Erythroblast (primary cell): ENCODE results near the gene TLR3.
"Not testable (repeated sequence)": the region's sequence is repeated elsewhere in the genome, so short reads cannot be mapped to it uniquely, and the experiment has no call there.

Source experiments
- DNase-seq, 2 experiments: peaks; one replicate each; lab custom pipeline; 2025; lab: John Stamatoyannopoulos, UW
- GATA1 ChIP-seq: IDR thresholded peaks from 2 replicates; pipeline ENCODE4 v1.6.1; 2011; ENCODE audit warnings: low read depth, mild to moderate bottlenecking, control low read depth, low read length, moderate library complexity
- POLR2A ChIP-seq: IDR thresholded peaks from 2 replicates; pipeline ENCODE4 v1.6.1; 2011; ENCODE audit warnings: mild to moderate bottlenecking, low read length

The TLR3 gene

DNA sequence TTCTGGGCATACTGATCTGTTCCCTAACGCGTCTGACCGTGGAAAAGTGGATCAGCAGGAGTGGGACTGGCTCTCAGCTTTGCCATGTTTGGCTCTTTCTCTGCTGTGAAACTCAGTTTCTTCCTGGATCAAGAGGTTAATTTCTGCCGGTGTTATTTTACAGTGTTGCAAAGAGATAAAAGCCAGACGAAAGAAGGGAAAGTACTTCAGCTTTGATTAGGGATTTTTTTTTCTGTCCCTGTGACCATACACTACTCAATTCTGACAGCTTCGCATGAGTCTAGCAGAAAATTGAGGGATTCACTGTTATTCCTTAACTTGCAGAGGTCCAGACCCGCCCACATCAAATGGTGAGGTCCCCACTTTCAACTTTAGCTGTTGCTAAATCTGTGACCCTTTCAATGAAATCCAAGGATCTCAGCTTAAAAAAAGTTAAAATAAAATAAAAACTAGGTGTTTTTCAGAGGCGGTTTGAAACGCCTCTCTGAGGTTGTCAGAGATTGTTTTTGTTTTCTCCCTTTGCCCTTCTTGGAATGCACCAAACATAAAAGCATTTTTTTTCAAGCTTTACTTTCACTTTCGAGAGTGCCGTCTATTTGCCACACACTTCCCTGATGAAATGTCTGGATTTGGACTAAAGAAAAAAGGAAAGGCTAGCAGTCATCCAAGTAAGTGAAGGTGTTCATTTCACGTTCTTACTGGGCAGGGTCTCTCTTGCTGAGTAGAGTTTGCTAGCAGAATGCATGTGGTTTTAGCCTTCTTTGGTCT, at the start of gene TLR3:
TSS of gene TLR3 (plus strand) at position 576 of the 768 bp plus-strand sequence. CDS start 7,464 bp downstream, outside the sequence.
- no peak for TF ChIP-seq GATA1
- TF ChIP-seq POLR2A, result no peak
- DNase-seq, result peak in 1 of 2 experiments; percentile 5

DNA sequence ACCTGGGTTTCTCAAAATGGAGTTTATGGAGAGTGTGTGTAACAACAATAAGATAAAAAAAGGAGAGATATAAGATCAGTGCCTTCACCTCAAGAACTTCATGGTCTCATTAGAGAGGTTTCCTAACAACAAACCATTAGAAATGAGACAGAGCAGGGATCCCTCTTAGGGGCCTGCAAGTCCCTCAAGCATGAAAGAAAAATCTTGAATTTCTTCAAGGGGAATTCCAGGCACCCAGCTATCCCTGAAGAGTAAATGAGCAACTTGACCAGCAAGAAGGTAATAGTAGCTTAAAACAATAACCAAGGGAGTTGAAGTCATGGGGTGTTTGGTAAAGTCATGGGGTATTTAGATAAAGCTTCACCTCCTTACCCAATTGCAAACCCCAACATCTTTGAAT, 49.7 kb upstream of the TLR3 start:
- DNase-seq, result no peak
- TF ChIP-seq POLR2A, result no peak
- TF ChIP-seq GATA1, result no peak

DNA sequence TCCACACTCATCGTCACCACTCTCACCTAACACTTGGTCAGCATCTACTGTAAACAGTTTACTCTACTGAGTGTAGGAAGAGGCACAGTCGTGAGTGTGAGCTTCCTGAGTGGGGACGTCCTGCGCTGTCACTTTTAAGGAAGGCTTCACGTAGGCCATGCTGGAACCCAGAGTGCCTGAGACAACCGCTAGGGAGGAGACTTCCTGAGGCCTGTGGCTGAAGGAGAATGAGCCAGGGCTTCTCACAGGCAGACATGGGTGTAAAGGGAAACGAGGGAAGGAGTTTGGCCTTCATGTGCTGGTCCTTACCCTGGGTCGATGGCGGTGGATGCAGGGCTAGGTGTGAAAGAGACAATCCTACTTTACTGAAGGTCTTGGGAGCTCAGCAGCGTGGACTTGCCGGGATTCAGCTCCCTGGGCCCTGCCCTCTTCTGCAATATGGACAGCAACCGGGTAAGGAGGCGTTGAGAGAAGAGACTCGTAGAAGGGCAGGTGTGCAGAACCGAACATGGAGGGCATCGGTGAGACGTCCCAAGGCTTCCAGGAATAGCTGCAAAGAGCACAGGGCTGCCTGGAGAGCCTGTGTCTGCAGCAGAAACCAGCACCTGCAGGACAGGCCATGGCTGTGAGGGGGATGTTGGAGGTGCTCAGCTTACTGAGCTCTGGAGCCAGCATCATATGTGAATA, 48.7 kb upstream of the TLR3 start:
- no peak for DNase-seq
- TF ChIP-seq POLR2A (no peak), GATA1 (no peak)

DNA sequence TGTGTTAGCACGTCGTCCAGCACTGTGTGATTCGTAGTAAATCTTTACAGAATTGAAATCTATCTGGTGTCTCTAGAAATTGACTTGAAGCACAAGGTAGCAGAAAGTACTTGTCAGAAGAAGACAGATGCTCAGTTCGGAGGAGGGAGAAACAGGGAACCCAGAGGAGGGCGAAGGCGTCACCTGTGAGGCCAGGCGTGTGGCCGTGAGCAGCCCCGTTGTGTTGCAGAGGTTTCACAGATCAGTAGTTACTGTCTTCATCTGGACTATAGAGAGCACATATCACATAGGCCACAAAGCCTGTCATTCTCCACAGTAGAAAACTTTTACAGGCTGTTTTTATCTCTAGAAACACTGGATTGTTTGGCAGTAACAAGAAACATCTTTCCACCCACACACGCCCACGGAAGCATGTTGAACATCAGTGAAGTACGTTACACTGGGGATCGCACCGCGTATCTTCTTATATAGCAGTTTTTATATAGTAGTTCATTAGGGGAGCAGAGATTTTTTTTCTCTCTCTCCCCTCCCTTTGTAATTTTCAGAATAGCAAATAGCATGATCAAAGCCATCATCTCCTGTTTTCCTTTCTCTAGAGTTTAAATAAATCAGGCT, 48.1 kb upstream of the TLR3 start:
- DNase-seq, result no peak

DNA sequence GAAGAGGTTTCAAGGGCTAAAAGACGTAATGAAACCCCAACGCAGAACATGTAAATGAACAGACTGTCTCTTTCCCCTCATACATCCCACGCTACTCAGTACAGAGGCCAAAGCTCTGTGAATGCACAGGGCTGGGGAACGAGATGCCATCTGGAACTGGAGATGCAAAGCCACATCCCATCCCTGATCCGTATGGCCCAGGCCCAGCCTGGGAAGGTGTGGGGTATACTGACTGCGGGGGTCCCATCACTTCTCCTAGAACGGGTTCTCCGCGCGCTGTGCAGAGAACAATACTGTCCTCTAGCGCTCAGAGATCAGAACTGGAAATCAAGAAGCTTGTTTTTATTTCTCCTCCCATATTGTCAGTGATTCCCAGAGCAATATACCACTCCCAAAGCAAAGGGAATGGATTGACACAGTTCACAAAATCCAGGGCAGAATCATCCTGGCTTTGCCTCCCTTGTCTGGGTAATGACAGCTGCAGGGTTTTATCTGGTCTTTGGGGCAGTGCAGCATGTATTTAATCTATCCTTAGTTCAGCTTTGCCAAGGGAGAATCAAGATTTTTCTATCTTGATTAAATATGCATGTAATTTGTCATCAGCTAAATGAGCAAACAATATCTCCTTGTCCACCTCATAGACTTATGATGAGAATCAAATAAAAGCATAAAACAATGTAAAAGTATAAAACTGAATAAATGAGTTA, 47.3 kb upstream of the TLR3 start:
- TF ChIP-seq POLR2A (no peak), GATA1 (no peak)
- no peak for DNase-seq

More for the DNA sequence above, 48.1 kb upstream of the TLR3 start:
- TF ChIP-seq GATA1, result no peak
- TF ChIP-seq POLR2A, result no peak

DNA sequence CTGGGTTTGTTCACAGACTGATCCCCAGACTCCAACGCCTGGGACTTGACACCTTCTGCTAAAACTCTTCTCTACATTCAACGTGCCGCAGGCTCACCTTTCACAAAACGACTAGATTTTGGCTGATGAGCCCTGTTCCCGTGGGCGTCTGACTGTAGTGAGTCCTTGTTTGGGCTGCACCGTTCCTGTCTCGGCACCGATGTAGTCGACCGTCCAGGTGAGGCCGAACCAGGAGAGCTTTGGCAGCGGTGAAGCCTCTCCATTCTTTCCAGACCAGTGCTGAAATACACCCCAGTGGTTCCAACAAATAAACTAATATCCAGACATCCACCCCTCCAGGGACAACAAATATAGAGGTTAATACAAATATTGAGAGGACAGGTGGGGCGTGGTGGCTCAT, 45.0 kb upstream of the TLR3 start:
- TF ChIP-seq POLR2A (no peak), GATA1 (no peak)
- DNase-seq, result no peak

DNA sequence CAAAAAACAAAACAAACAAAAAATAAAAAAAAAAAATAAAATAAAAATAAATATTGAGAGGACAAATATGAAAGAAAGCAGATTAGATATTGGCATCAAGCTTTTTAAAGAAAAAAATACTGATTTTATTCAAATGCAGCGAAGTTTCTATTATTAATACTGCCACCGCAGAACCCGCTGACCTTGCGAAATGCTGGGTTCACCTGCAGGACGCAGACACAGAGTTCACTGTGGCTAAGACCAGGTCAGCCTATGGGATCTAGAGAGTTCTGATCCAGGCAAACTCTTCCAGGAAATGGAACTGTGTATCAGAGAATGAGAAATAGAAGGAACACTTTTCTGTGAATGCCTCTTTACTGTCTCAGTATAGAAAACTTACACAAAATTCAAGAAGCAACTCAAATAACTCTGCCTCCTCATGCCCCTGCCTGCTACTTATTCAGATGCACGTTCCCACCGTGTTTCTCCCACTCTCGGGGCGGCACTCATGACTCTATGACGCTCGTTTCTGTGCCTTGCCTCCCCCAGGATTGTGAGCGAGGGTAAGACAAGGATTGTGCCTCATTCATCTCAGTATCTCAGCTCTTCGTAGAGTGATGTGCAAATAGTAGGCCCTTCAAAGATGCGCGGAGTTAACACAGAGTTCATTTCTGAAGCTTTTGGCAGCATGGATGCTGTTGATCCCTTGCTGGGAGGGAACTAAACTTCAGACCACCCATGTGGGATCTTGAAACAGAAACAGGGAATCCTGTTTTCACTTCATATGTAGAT, 44.1 kb upstream of the TLR3 start:
- TF ChIP-seq GATA1, result no peak
- no peak for TF ChIP-seq POLR2A

DNA sequence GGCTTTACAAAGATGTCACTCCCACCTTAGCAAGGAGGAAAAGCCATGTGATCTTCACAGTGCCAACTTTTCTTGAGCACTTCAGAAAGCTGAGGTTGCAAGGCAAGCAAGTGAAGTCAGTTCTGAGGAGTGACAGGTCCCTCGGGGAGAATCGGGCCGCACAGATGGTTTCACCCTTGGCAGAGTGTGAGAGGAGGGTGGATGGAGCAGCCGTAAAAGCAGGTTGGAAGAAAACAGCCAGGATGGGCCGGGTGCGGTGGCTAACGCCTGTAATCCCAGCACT, 43.6 kb upstream of the TLR3 start:
- DNase-seq, result no peak
- no peak for TF ChIP-seq POLR2A
- TF ChIP-seq GATA1, result no peak

More for the DNA sequence above, 44.1 kb upstream of the TLR3 start:
- no peak for DNase-seq

DNA sequence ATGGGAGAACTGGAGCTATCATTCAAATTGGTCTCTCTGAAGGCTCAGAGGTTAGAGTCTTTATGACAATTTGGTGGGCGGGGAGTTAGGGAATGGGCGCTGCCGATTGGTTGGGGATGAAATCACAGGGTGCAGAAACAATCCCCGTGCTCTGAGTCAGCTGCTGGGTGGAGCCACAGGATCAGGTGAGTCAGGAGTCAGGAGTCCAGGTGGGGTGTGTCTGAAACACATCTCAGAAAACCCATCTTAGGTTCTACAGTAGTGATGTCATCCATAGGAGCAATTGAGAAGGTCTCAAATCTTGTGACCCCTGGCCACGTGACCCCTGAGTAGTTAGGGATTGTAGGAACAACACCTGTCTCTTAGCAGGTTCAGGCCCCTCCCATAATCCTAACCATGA, 41.6 kb upstream of the TLR3 start:
- no peak for TF ChIP-seq POLR2A
- TF ChIP-seq GATA1, result no peak
- DNase-seq, result no peak

DNA sequence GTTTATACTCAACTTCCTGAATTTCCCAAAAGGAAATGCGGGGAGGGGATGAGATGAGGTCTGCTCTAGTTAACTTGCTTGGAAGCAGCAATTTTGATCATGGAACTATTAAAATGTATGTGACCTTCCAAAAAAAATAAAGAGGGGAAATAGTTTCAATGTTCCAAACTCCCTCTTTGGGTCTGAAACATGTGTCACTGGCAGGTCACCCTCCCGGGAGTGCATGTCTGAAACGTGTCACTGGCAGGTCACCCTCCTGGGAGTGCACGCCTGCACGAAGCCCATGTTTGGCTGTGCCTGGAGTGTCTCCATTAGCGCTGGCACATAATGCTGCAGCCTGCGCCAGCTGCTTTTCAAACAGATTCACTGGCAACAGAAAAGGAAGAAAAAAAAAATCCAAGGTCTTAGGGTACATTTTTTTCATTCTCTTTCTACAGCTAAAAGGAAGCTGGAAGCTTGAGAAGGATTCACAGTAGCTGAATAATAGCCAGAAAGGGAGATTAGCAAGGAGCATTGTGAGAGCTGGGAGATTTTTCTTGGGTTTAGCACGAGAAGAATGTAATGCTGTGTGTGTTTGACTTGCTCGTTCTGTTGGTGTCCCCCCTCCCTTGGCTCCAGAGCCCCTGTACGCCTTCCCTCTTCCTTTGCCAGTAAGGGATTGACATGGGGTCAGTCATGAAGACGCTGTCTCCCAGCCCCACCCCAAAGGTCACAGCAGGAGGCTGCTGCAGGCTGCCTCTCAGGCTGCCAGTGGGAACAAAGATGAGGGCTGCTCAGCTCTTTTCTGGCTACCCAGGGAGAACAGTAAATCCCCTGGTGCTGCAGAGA, 39.2 kb upstream of the TLR3 start:
- TF ChIP-seq GATA1, result no peak
- no peak for TF ChIP-seq POLR2A
- no peak for DNase-seq

DNA sequence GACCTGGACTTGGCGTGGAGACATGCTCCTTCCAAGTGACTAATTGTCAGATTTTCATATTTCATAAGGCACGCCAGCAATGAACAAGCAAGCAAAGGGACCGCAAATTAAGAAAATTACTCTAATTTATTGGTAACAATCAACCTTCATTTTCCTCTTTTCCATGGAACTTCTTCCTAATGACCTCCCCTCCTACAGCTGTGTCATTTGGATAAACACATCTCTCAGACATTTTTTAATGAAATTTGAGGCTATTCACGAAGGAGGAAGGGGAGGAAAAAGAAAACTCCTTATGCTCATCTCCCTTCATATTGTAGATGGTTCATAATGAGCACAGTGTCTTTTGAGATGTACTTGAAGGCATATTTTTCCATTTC, 38.6 kb upstream of the TLR3 start:
- no peak for TF ChIP-seq POLR2A
- no peak for TF ChIP-seq GATA1
- DNase-seq, result no peak

DNA sequence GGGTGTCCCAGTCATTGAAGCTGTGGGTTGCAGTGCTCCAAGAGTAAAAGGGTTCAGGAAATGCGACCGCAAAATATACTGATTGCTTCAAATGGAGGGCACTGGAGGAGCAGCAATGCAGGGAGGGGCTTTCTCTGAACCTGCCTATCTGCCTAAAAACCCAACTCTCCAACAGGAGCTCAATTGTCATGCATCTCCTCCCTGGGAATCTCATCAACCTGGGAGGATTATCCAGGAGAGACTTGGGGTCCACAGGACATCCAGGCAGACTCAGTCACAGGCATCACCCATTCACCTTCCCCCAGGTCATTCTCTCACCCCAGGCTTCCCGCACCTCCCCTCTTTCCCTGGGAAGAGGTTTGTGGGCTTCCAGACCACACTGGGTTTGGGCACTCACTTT, 38.2 kb upstream of the TLR3 start:
- DNase-seq, result no peak
- TF ChIP-seq POLR2A, result no peak
- TF ChIP-seq GATA1, result no peak

DNA sequence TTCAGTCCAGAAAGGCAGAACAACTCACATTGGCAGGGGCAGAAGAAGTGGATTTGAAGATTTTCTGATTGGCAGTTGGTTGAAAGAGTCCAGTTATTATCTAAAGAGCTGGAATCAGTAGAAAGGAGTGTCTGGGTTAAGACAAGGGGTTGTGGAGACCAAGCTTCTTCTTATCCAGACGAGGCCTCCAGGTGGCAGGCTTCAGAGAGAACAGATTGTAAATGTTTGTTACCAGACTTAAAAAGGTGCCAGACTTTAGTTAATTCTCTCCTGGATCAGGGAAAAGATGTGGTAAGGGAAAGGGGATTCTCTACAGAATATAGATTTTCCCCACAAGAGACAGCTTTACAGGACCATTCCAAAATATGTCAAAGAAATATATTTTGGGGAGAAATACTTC, 36.7 kb upstream of the TLR3 start:
- DNase-seq, result no peak
- TF ChIP-seq GATA1 (no peak), POLR2A (no peak)

DNA sequence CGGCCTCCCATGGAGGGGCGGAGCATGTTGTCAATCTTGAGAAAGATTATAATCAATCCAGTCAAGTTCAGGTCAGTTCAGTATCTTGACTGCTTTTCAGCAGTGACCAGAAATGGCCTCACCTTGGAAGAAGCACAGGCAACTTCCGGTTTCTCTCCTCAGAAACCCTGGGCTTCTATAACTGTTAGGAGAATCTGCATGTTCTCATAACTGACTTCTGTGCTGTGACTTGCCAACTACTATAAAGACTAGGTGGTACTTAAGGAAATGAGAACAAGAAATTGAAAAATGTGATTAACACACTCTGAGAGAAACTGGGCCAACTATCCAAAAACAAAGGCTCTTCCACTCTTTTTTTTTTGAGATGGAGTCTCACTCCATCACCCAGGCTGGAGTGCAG, 35.9 kb upstream of the TLR3 start:
- TF ChIP-seq GATA1 (no peak), POLR2A (no peak)
- no peak for DNase-seq

DNA sequence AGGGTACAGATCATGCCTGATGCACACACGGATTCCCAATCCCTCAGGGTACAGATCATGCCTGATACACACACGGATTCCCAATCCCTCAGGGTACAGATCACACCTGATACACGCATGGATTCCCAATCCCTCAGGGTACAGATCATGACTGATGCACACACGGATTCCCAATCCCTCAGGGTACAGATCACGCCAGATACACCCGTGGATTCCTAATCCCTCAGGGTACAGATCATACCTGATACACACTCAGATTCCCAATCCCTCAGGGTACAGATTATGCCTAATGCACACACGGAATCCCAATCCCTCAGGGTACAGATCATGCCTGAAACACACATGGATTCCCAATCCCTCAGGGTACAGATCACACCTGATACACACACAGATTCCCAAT, 34.3 kb upstream of the TLR3 start:
- DNase-seq, result not testable (repeated sequence)
